Mesendoderm (in vitro differentiated cells): ENCODE measurements around the gene SQOR.

Experiments
- DNase-seq: peaks from one replicate; pipeline ENCODE4 v3.0.0; 2013
- H2AK5ac ChIP-seq: 2 replicates; pipeline ENCODE4 v1.6.1; 2013; ENCODE audit warnings: low read length, inconsistent platforms
- H2BK120ac ChIP-seq: 2 replicates; pipeline ENCODE4 v1.6.1; 2013; ENCODE audit warnings: low read depth, mild to moderate bottlenecking, low read length, moderate library complexity, mixed read lengths
- H2BK15ac ChIP-seq: replicated peaks from 2 replicates; pipeline ENCODE4 v1.6.1; 2013; ENCODE audit warnings: low read depth, mild to moderate bottlenecking, moderate library complexity
- H2BK5ac ChIP-seq: 2 replicates; pipeline ENCODE4 v1.6.1; 2013; ENCODE audit warnings: low read length, inconsistent platforms
- H3K18ac ChIP-seq: 2 replicates; pipeline ENCODE4 v1.6.1; 2013; ENCODE audit warnings: mild to moderate bottlenecking, low read length, mixed read lengths
- H3K23ac ChIP-seq: one replicate; pipeline ENCODE4 v1.6.1; 2013; ENCODE audit warnings: low read length
- H3K27ac ChIP-seq: 2 replicates; pipeline ENCODE4 v1.5.1; 2013; ENCODE audit warnings: low read depth, mild to moderate bottlenecking, inconsistent platforms, low read length, moderate library complexity
- H3K27me3 ChIP-seq: 2 replicates; pipeline ENCODE4 v1.6.1; 2013; ENCODE audit warnings: low read length, control low read depth, mild to moderate bottlenecking, inconsistent platforms; ENCODE audit not compliant: insufficient read depth, poor library complexity
- H3K36me3 ChIP-seq: 2 replicates; pipeline ENCODE4 v1.6.1; 2013; ENCODE audit warnings: low read length, inconsistent platforms; ENCODE audit not compliant: control insufficient read depth, insufficient read depth
- H3K4ac ChIP-seq: one replicate; pipeline ENCODE4 v1.6.1; 2013; ENCODE audit warnings: low read depth, mild to moderate bottlenecking, low read length, moderate library complexity
- H3K4me1 ChIP-seq: 2 replicates; pipeline ENCODE4 v1.6.1; 2013; ENCODE audit warnings: low read depth, low read length, inconsistent platforms; ENCODE audit not compliant: control insufficient read depth
- H3K4me2 ChIP-seq: 2 replicates; pipeline ENCODE4 v1.6.1; 2013; ENCODE audit warnings: low read length
- H3K4me3 ChIP-seq: 2 replicates; pipeline ENCODE4 v1.5.1; 2013; ENCODE audit warnings: mild to moderate bottlenecking, low read length
- H3K56ac ChIP-seq: one replicate; pipeline ENCODE4 v1.6.1; 2013; ENCODE audit warnings: low read length
- H3K79me1 ChIP-seq: 2 replicates; pipeline ENCODE4 v1.6.1; 2013; ENCODE audit warnings: low read length, inconsistent platforms
- H3K79me2 ChIP-seq: 2 replicates; pipeline ENCODE4 v1.6.1; 2013; ENCODE audit warnings: mild to moderate bottlenecking, low read length; ENCODE audit not compliant: control insufficient read depth, insufficient read depth
- H3K9ac ChIP-seq: 2 replicates; pipeline ENCODE4 v1.6.1; 2013; ENCODE audit warnings: low read length, inconsistent platforms
- H4K5ac ChIP-seq: one replicate; pipeline ENCODE4 v1.6.1; 2013; ENCODE audit warnings: low read length
- H4K8ac ChIP-seq: one replicate; pipeline ENCODE4 v1.6.1; 2013; ENCODE audit warnings: low read depth, mild to moderate bottlenecking, control low read depth, low read length, moderate library complexity
- WGBS: extraction: QIAGEN DNeasy Blood & Tissue Kit; methylation state at CpG from one replicate; pipeline ENCODE4 v1.1.7; 2013; ENCODE audit warnings: low lambda C conversion rate, missing lambda C conversion rate; ENCODE audit not compliant: insufficient coverage; ENCODE audit errors: extremely low coverage; 5-methylcytosine and 5-hydroxymethylcytosine counted together

Gene SQOR

GRCh38 chr15:45665261-45665660 lies 30.4 kb downstream of the SQOR start:
- no peaks in the 10 kb centered on the region for H3K27me3 ChIP-seq
- WGBS: no CpG with 5 or more reads among the region's 1 CpG
- no peak overlapping the region for H4K5ac ChIP-seq
- H3K56ac ChIP-seq: no peak overlapping the region
- no peak overlapping the region for H3K18ac ChIP-seq
- H3K27ac ChIP-seq: no peak overlapping the region
- no peaks in the 10 kb centered on the region for H3K36me3 ChIP-seq
- DNase-seq: no peak
- H3K4me2 ChIP-seq: no peak overlapping the region
- no peak overlapping the region for H4K8ac ChIP-seq
- H3K4ac ChIP-seq: no peak overlapping the region
- no peak overlapping the region for H2BK120ac ChIP-seq
- H2AK5ac ChIP-seq: no peak overlapping the region
- no peak overlapping the region for H3K9ac ChIP-seq
- H3K79me1 ChIP-seq: no peaks in the 10 kb centered on the region
- H2BK15ac ChIP-seq: no peak overlapping the region
- H3K4me1 ChIP-seq: no peaks in the 10 kb centered on the region
- H3K23ac ChIP-seq: no peak overlapping the region
- H2BK5ac ChIP-seq: no peak overlapping the region
- H3K4me3 ChIP-seq: no peak overlapping the region
- H3K79me2 ChIP-seq: no peaks in the 10 kb centered on the region

- Histone ChIP-seq H3K23ac (no peak overlapping the region), H4K8ac (no peak overlapping the region), H3K79me2 (no peaks in the 10 kb centered on the region), H2BK5ac (no peak overlapping the region), H2BK120ac (no peak overlapping the region), H2AK5ac (no peak overlapping the region), H3K79me1 (no peaks in the 10 kb centered on the region), H3K4me1 (no peaks in the 10 kb centered on the region), H3K4ac (no peak overlapping the region), H2BK15ac (no peak overlapping the region), H3K27ac (no peak overlapping the region), H3K56ac (no peak overlapping the region), H3K18ac (no peak overlapping the region), H4K5ac (no peak overlapping the region), H3K4me3 (no peak overlapping the region), H3K9ac (no peak overlapping the region), H3K36me3 (no peaks in the 10 kb centered on the region), H3K4me2 (no peak overlapping the region), H3K27me3 (no peaks in the 10 kb centered on the region)
- no CpG with 5 or more reads among the region's 1 CpG for WGBS
- DNase-seq: no peak
These were observed 31.5 kb downstream of the SQOR start for GRCh38 chr15:45666119-45666875.

GRCh38 chr15:45667002-45667401 lies 32.2 kb downstream of the SQOR start:
- Histone ChIP-seq H3K4me1 (no peaks in the 10 kb centered on the region), H2BK5ac (no peak overlapping the region), H4K8ac (no peak overlapping the region), H3K4me3 (no peak overlapping the region), H2BK120ac (no peak overlapping the region), H3K27me3 (no peaks in the 10 kb centered on the region), H2AK5ac (no peak overlapping the region), H3K79me2 (no peaks in the 10 kb centered on the region), H3K23ac (no peak overlapping the region), H3K4me2 (no peak overlapping the region), H4K5ac (no peak overlapping the region), H3K79me1 (no peaks in the 10 kb centered on the region), H3K36me3 (no peaks in the 10 kb centered on the region), H3K9ac (no peak overlapping the region), H3K18ac (no peak overlapping the region), H2BK15ac (no peak overlapping the region), H3K56ac (no peak overlapping the region), H3K27ac (no peak overlapping the region), H3K4ac (no peak overlapping the region)
- WGBS: no CpG with 5 or more reads among the region's 2 CpGs
- DNase-seq: no peak

- Histone ChIP-seq H3K4me1 (no peaks in the 10 kb centered on the region), H2BK120ac (no peak overlapping the region), H3K79me2 (no peaks in the 10 kb centered on the region), H3K27me3 (no peaks in the 10 kb centered on the region), H3K27ac (no peak overlapping the region), H2BK5ac (no peak overlapping the region), H4K8ac (no peak overlapping the region), H3K9ac (no peak overlapping the region), H3K4me3 (no peak overlapping the region), H3K36me3 (no peaks in the 10 kb centered on the region), H3K56ac (no peak overlapping the region), H3K4ac (no peak overlapping the region), H2BK15ac (no peak overlapping the region), H3K79me1 (no peaks in the 10 kb centered on the region), H3K23ac (no peak overlapping the region), H3K18ac (no peak overlapping the region), H3K4me2 (no peak overlapping the region), H4K5ac (no peak overlapping the region), H2AK5ac (no peak overlapping the region)
- no peak for DNase-seq
- WGBS: no CpG with 5 or more reads among the region's 6 CpGs
These were observed 33.6 kb downstream of the SQOR start for GRCh38 chr15:45668386-45668785.

GRCh38 chr15:45669422-45669821 lies 34.6 kb downstream of the SQOR start:
- no peak overlapping the region for H3K4ac ChIP-seq
- no peak overlapping the region for H2BK15ac ChIP-seq
- no peaks in the 10 kb centered on the region for H3K79me2 ChIP-seq
- H4K5ac ChIP-seq: no peak overlapping the region
- no peaks in the 10 kb centered on the region for H3K36me3 ChIP-seq
- no peak overlapping the region for H3K4me2 ChIP-seq
- no peak overlapping the region for H4K8ac ChIP-seq
- H3K56ac ChIP-seq: no peak overlapping the region
- H3K4me1 ChIP-seq: no peaks in the 10 kb centered on the region
- H3K27ac ChIP-seq: no peak overlapping the region
- H3K18ac ChIP-seq: no peak overlapping the region
- no CpG with 5 or more reads among the region's 3 CpGs for WGBS
- no peak overlapping the region for H3K4me3 ChIP-seq
- no peak overlapping the region for H3K9ac ChIP-seq
- H3K27me3 ChIP-seq: no peaks in the 10 kb centered on the region
- no peak overlapping the region for H2BK120ac ChIP-seq
- H3K23ac ChIP-seq: peak overlapping the region; percentile 45
- no peaks in the 10 kb centered on the region for H3K79me1 ChIP-seq
- DNase-seq: no peak
- H2AK5ac ChIP-seq: no peak overlapping the region
- H2BK5ac ChIP-seq: no peak overlapping the region

- Histone ChIP-seq H3K4me3 (no peak overlapping the region), H2AK5ac (no peak overlapping the region), H3K23ac (no peak overlapping the region), H3K27me3 (no peaks in the 10 kb centered on the region), H3K79me2 (no peaks in the 10 kb centered on the region), H2BK120ac (no peak overlapping the region), H3K36me3 (no peaks in the 10 kb centered on the region), H3K4me2 (no peak overlapping the region), H3K4me1 (no peaks in the 10 kb centered on the region), H4K5ac (no peak overlapping the region), H2BK5ac (no peak overlapping the region), H3K79me1 (no peaks in the 10 kb centered on the region), H3K4ac (no peak overlapping the region), H4K8ac (no peak overlapping the region), H2BK15ac (no peak overlapping the region), H3K27ac (no peak overlapping the region), H3K9ac (no peak overlapping the region), H3K56ac (no peak overlapping the region), H3K18ac (no peak overlapping the region)
- no CpG with 5 or more reads among the region's 5 CpGs for WGBS
- no peak for DNase-seq
These were observed 35.3 kb downstream of the SQOR start for GRCh38 chr15:45670091-45670490.
